Measurements from ENCODE around the gene NRM. TPM values are rescaled to one million over a fixed set of nuclear protein-coding genes. Genes with fewer than 3 reads are reported as not detected.

Gene NRM
- total RNA-seq, 1 donor from 2014 or later, result 66.5 TPM

DNA sequence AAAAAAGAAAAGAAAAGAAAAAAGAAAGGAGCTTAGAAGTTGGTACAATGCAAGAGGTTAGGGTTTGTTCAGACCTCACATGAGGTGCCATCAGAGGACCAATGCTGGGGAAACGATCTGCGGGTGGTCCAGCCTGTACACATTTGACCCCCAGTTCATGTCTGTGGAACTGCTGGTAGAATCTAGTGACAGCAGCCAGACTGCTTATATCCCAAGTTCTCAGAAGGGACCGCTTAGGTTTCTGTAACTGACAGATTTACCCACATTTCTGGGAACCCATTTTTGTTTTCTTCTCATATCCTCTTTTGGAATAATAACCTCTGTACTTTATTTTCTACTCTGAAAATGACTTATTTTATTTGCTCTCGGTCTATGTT, 9.0 kb downstream of the NRM start:
- no peak for DNase-seq (ENCODE audit: low read depth, low spot score)
- Mint-ChIP-seq H3K4me1 (peaks cover 71% of the 10 kb centered on the region), H3K4me3 (peak overlapping the region; percentile 90), H3K36me3 (ENCODE audit: low read depth) (peaks cover 8% of the 10 kb centered on the region), H3K9me3 (no peaks in the 10 kb centered on the region), H3K27me3 (ENCODE audit: low read depth) (no peaks in the 10 kb centered on the region), H3K27ac (ENCODE audit: unreplicated experiment) (no peak overlapping the region)
- TF ChIP-seq CTCF (conservative IDR thresholded peaks at IDR 0.05), result no peak

- no peak for TF ChIP-seq CTCF (conservative IDR thresholded peaks at IDR 0.05)
- no peaks in the 10 kb centered on the region for H3K9me3 Mint-ChIP-seq
- no peak for DNase-seq (ENCODE audit: low read depth, low spot score)
- H3K4me3 Mint-ChIP-seq, result peak overlapping the region; percentile 68
- peaks cover 60% of the 10 kb centered on the region for H3K4me1 Mint-ChIP-seq
- peaks cover 16% of the 10 kb centered on the region for H3K36me3 Mint-ChIP-seq (ENCODE audit: low read depth)
- peak overlapping the region; percentile 50 for H3K27ac Mint-ChIP-seq (ENCODE audit: unreplicated experiment)
- H3K27me3 Mint-ChIP-seq (ENCODE audit: low read depth), result no peaks in the 10 kb centered on the region
These were observed 10.8 kb downstream of the NRM start for GRCh38 chr6:30679765-30680535.

DNA sequence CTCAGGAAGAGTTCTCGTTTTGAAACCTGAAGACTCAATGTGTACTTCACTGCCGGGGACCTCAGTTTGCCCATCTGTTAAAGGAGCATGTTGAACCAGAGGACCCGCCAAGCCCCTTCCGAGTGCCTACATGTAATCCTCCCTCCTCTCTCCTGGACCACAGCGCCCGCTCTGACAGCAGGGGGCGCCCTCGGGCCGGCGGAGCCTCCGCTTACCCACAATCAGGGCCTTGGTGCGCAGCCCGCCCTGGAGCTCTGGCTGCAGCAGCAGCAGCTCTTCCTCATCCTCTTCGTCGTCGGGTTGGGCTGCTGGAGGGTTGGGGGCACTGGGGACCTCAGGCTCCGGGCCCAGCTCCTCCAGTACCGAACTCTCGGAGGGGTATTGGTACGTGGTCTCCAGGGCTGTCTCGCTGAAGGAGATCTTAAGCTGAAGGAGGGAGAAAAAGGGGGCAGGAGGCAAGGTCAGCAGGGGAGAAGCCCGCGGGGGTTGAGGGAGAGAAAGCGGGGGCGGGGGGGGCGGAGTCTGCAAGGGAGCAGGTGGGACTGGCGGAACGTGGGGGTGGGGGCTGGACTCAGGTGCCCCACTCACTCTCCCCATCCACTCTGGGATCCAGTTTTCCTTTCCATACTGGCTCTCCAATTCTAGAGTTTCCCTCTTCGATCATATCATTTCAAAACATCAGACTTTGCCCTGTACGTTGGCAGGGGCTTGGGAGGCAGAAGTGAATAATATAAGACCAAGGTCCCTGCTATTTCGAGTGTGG, 11.6 kb downstream of the NRM start:
- Mint-ChIP-seq H3K27me3 (ENCODE audit: low read depth) (no peaks in the 10 kb centered on the region), H3K4me3 (peak overlapping the region; percentile 68), H3K27ac (ENCODE audit: unreplicated experiment) (no peak overlapping the region), H3K9me3 (no peaks in the 10 kb centered on the region), H3K4me1 (peaks cover 54% of the 10 kb centered on the region), H3K36me3 (ENCODE audit: low read depth) (peaks cover 16% of the 10 kb centered on the region)
- TF ChIP-seq CTCF (conservative IDR thresholded peaks at IDR 0.05), result peak; percentile 97
- peak; percentile 94 for DNase-seq (ENCODE audit: low read depth, low spot score)

DNA sequence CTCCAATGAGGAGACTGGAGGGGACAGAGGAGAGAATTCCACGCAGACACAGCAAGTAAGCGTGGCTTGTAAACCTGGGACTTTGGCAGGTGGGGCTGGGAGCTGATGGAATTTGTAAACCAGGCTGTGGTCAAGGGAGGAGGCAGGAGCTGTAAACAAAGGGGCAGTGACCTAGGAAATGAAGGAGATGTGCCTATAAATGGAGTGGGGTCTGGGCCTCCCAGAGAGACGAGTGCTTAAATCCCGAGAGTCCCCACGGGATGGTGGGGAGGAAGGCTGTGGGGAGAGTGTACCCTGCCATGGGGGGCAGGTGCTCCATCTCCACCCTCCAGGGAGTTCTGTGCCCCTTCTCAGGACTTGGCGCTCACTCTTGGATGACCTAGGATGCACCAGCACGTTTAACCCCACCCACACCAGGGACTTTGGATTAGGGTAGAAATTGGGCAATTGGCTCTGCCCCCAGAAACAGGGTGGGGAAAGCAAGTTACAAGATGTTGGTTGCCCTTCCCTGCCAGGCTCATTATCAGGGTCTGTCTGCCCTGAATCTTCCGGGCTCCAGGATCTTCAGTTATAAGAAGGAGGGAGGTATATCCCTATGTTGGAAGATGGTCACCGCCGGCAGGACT, 14.0 kb downstream of the NRM start:
- H3K27me3 Mint-ChIP-seq (ENCODE audit: low read depth), result no peaks in the 10 kb centered on the region
- DNase-seq (ENCODE audit: low read depth, low spot score), result no peak
- no peaks in the 10 kb centered on the region for H3K9me3 Mint-ChIP-seq
- H3K36me3 Mint-ChIP-seq (ENCODE audit: low read depth), result peaks cover 13% of the 10 kb centered on the region
- H3K4me3 Mint-ChIP-seq, result peak overlapping the region; percentile 12
- peaks cover 39% of the 10 kb centered on the region for H3K4me1 Mint-ChIP-seq
- TF ChIP-seq CTCF (conservative IDR thresholded peaks at IDR 0.05), result no peak
- H3K27ac Mint-ChIP-seq (ENCODE audit: unreplicated experiment), result no peak overlapping the region

- TF ChIP-seq CTCF (conservative IDR thresholded peaks at IDR 0.05), result peak; percentile 90
- Mint-ChIP-seq H3K27me3 (ENCODE audit: low read depth) (no peaks in the 10 kb centered on the region), H3K9me3 (no peaks in the 10 kb centered on the region), H3K27ac (ENCODE audit: unreplicated experiment) (peak within 1 kb of the TSS; percentile 28), H3K36me3 (ENCODE audit: low read depth) (peaks cover 10% of the 10 kb centered on the region), H3K4me1 (peaks cover 18% of the 10 kb centered on the region), H3K4me3 (peak within 1 kb of the TSS; percentile 90)
- peak; percentile 97 for DNase-seq (ENCODE audit: low read depth, low spot score)
These were observed 18.1 kb downstream of the NRM start, which contains the start of gene DHX16 for GRCh38 chr6:30672445-30673253. DHX16 (minus strand) TSS chr6:30673006; CDS start chr6:30672841, 165 bp downstream.
